Activated T-helper 1 cell treated with anti-CD3 and anti-CD28 coated beads, Interleukin-12 subunit alpha, Interleukin-12 subunit beta, Interleukin-2, Interleukin-4 antibody, amounts not matched to agents 30 ng/mL and 10 ng/mL and 1 ng/mL, durations not matched to agents 14 hours and 24 hours and 36 hours (primary cell): ENCODE data around the gene MSI2. TPM values are rescaled to one million over a fixed set of nuclear protein-coding genes. Genes with fewer than 3 reads are reported as not detected.
A peak's percentile ranks its signal among the peaks of the same experiment; 100 is the strongest.
"Not testable (repeated sequence)": the region's sequence is repeated elsewhere in the genome, so short reads cannot be mapped to it uniquely, and the experiment has no call there.

Experiments used
- DNase-seq: peaks from one replicate; pipeline ENCODE4 v3.0.0; 2021; ENCODE audit warnings: low spot score
- H3K27ac Mint-ChIP-seq: one replicate; pipeline ENCODE4 v1.8.0; 2021; ENCODE audit warnings: mild to moderate bottlenecking, mixed read lengths
- H3K27me3 Mint-ChIP-seq: one replicate; pipeline ENCODE4 v1.8.0; 2022; ENCODE audit warnings: mild to moderate bottlenecking, moderate library complexity, mixed read lengths; ENCODE audit not compliant: insufficient read depth
- H3K36me3 Mint-ChIP-seq: one replicate; pipeline ENCODE4 v1.8.0; 2021; ENCODE audit warnings: low read depth, mixed read lengths
- H3K4me1 Mint-ChIP-seq: one replicate; pipeline ENCODE4 v1.8.0; 2021; ENCODE audit warnings: low read depth, mixed read lengths
- H3K4me3 Mint-ChIP-seq: one replicate; pipeline ENCODE4 v1.8.0; 2021; ENCODE audit warnings: mild to moderate bottlenecking, moderate library complexity, mixed read lengths
- H3K9me3 Mint-ChIP-seq: one replicate; pipeline ENCODE4 v1.8.0; 2021; ENCODE audit warnings: mixed read lengths
- intact Hi-C: fragments of 100-400 bp; cut with micrococcal nuclease; formaldehyde crosslinking; loops from one replicate; pipeline ENCODE4 v1.15.1; 2024
- total RNA-seq: library from RNA; stranded (reverse); gene quantifications from 2 replicates; pipeline ENCODE4 v1.2.3, GENCODE V29; 2022

The MSI2 gene
- total RNA-seq, 1 donor from 2014 or later = 278 TPM

DNA sequence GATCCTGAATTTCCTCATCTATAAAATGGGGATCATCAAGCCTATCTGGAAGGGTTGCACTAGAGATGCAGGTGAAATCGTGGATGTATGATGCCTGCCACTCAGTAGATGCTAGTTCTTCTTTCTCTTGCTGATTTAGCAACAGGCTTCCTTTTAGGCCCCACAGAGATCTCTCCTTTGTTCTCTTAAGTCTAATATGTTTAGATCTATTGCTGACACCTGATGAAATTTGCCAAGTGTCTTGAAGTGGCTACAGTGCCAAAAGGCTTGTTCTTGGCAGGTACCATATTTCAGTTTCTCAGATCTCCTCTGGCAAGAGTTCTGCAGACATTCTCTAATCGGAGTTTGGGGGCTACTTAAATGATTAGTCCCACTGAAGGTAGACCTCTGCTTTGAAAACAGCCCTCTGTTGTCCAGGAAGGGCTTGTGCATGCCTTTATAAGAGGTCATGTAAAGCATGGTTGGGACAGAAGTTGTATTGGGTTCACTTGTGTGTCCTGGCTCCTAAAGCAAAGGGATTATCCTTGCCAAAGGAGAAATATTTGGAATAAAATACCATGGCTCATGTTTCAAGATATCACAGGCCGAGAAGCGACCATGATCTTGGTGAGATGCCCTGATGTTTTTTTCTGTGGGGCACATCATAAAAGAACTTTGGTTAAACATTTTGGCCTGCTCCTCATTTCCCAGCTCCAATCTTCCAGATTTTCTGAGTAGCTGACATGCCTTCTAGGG is 234.0 kb downstream of the MSI2 start:
- Mint-ChIP-seq H3K27me3 (no peaks in the 10 kb centered on the region), H3K9me3 (no peaks in the 10 kb centered on the region), H3K36me3 (peaks cover 21% of the 10 kb centered on the region), H3K4me1 (peaks cover 40% of the 10 kb centered on the region), H3K27ac (peak overlapping the region; percentile 38), H3K4me3 (no peak overlapping the region)
- no peak for DNase-seq
- intact Hi-C loops = no loop called here

DNA sequence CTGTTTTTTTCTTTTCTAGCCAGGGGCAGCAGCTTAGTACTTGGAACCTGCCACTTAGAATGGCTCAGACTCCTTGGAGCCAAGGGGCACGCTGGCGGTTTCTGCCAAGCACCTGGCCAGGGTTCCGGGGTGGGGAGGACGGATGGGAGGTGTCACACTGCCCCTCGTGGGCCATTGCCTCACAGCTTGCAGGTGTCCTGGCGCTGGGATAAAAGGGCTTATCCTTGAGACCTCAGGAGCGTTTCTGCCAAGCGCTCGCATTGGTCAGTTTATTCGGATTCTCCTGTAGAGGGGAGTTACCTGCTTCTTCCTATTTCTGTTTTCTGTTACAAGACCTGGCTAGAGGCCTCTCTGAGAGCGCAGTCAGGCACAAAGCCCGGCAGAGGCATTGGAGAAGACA is 234.6 kb downstream of the MSI2 start:
- H3K4me3 Mint-ChIP-seq = no peak overlapping the region
- H3K4me1 Mint-ChIP-seq = peaks cover 34% of the 10 kb centered on the region
- no peaks in the 10 kb centered on the region for H3K9me3 Mint-ChIP-seq
- intact Hi-C loops = no loop called here
- H3K27me3 Mint-ChIP-seq = no peaks in the 10 kb centered on the region
- H3K36me3 Mint-ChIP-seq = peaks cover 16% of the 10 kb centered on the region
- H3K27ac Mint-ChIP-seq = peak overlapping the region; percentile 38
- DNase-seq = no peak

DNA sequence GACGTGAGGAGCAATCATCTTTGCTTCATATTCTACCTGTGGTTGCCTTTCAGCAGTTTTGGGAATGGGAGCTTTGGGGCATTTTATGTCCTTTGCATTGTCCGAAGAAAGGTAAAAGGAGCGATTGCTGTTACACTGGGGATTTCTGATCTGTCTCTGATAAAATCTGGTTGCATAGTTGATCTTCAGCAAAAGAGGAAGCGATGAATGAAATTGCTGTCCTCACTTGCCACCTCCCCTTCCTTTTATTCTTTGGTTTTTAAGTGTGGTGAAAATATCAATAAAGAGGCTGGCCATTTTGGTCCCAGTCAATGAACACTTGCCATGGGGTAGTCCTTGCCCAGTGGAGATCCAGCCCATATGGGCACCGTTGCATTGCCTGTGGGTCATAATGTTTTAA is 236.8 kb downstream of the MSI2 start:
- H3K27ac Mint-ChIP-seq = no peak overlapping the region
- H3K36me3 Mint-ChIP-seq = peaks cover 6% of the 10 kb centered on the region
- DNase-seq = no peak

DNA sequence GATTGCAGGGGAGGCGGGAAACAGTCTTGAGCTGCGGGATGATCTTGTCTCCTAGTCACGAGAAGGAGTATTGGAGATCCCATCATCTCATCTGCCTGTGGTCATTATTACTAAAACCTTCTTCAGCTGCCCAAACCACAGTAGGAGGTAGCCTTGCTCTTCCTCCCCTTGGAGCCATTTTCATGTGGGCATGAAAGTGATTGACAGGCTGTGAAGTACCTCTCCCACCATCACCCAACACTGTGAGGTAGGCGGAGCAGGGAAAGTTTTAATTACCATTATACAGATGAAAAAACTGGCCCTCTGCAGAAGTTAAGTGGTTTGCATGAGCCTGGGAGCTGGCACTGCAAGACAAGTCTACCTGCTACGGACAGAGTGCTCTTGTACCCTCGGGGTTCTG is 237.3 kb downstream of the MSI2 start:
- Mint-ChIP-seq H3K9me3 (no peaks in the 10 kb centered on the region), H3K27ac (no peak overlapping the region), H3K4me3 (no peak overlapping the region), H3K27me3 (no peaks in the 10 kb centered on the region), H3K36me3 (peaks cover 6% of the 10 kb centered on the region), H3K4me1 (peaks cover 13% of the 10 kb centered on the region)
- intact Hi-C loops = no loop called here
- DNase-seq = no peak

More for the DNA sequence above, 236.8 kb downstream of the MSI2 start:
- H3K9me3 Mint-ChIP-seq = no peaks in the 10 kb centered on the region
- H3K4me1 Mint-ChIP-seq = peaks cover 13% of the 10 kb centered on the region
- H3K27me3 Mint-ChIP-seq = no peaks in the 10 kb centered on the region
- no peak overlapping the region for H3K4me3 Mint-ChIP-seq
- intact Hi-C loops = no loop called here

DNA sequence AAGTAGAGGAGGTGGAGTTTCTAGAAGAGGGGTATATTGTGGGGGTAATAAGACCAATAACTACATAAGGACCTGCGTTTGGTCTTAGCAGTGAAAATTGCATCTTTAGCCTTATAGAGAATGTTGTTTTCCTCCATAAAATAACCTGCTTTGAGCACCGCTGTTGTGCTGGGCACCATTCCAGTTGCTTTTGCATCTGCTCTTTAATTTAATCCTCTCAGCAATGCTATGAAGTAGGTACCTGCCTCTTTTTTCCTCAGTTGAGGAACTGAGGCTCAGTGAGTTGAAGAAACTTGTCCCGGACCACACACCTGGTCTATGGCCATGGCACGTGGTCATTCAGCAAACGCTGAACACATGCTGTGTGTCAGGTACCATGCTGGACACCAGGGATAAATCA is 238.1 kb downstream of the MSI2 start:
- no peak for DNase-seq
- Mint-ChIP-seq H3K9me3 (no peaks in the 10 kb centered on the region), H3K4me3 (no peak overlapping the region), H3K27ac (peak overlapping the region; percentile 34), H3K4me1 (peaks cover 18% of the 10 kb centered on the region), H3K36me3 (peaks cover 6% of the 10 kb centered on the region), H3K27me3 (no peaks in the 10 kb centered on the region)
- intact Hi-C loops = no loop called here

DNA sequence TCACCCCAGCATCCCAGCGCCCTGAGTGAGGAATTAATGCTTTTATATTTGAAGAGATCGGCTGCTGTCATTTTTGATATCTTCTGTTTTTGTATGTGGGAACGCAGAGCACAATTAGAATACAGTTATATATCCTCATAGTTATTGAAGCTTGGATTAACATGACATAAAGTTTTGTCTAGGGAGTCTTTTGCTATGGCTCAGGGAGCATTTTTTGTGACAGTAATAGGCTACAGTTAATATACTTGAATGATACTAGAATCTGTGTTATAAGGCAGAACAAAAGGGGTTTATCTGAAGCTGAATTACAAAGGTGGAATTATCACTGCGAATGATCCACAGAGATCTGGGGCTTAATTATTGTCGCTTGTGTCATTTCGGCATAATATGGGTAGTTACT is 239.4 kb downstream of the MSI2 start:
- Mint-ChIP-seq H3K4me3 (no peak overlapping the region), H3K27me3 (no peaks in the 10 kb centered on the region), H3K9me3 (no peaks in the 10 kb centered on the region), H3K4me1 (peaks cover 28% of the 10 kb centered on the region), H3K36me3 (peaks cover 11% of the 10 kb centered on the region), H3K27ac (no peak overlapping the region)
- intact Hi-C loops = no loop called here
- no peak for DNase-seq

DNA sequence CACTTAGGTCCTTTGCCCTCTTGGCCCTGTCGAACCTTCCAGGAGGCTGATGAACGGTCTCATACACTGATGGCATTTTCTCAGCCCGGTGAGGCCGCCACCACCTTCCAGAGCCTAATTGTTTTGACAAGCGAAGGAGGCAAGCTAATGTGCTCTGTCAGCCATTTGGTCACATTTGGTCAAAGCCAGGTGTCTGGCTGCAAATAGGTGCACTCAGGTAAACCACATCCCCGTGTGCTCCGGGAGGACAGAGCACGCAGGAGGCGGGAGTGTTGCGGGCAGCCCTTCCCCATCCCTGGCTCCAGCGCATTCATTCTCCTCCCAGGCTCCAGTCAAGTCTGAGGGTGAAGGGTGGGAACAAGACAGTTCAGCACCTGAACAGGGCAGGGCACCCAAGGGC is 240.1 kb downstream of the MSI2 start:
- Mint-ChIP-seq H3K27me3 (no peaks in the 10 kb centered on the region), H3K36me3 (peaks cover 11% of the 10 kb centered on the region), H3K4me1 (peaks cover 28% of the 10 kb centered on the region), H3K4me3 (no peak overlapping the region), H3K27ac (no peak overlapping the region), H3K9me3 (no peaks in the 10 kb centered on the region)
- intact Hi-C loops = no loop called here
- no peak for DNase-seq

DNA sequence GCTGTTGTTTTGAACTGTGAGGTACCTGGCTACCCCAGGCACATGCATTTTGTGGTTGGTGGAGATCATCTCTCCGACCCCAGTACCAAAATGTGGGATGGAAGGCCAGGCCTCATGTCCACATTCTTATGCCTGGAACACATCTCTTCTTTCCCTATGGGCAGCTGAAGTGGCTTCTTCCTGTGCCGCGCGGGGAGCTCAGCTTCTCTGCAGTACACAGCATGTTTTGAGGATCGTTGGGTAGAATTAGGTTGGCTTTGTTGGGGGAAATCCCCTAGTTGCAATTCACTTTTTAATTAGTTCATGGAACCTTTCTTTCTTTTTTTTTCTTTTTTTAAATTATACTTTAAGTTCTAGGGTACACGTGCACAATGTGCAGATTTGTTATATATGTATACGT is 242.1 kb downstream of the MSI2 start:
- Mint-ChIP-seq H3K4me3 (no peak overlapping the region), H3K9me3 (no peaks in the 10 kb centered on the region), H3K27me3 (no peaks in the 10 kb centered on the region), H3K27ac (no peak overlapping the region), H3K4me1 (peaks cover 22% of the 10 kb centered on the region), H3K36me3 (peaks cover 6% of the 10 kb centered on the region)
- intact Hi-C loops = no loop called here
- DNase-seq = no peak

DNA sequence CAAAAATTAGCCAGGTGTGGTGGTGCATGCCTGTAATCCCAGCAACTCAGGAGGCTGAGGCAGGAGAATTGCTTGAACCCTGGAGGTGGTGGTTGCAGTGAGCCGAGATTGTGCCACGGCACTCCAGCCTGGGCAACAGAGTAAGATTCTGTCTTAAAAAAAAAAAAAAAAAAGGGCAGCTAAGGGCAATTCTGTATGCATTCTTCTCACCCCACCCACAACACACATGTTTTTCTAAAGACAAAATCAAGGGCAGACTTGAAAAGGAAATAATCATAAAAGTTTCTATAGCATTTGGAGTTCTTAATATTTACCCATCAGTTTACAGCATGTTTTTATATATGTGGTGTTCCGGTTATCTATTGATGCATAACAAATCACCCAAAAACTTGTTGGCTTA is 242.9 kb downstream of the MSI2 start:
- H3K36me3 Mint-ChIP-seq = not testable (repeated sequence)

DNA sequence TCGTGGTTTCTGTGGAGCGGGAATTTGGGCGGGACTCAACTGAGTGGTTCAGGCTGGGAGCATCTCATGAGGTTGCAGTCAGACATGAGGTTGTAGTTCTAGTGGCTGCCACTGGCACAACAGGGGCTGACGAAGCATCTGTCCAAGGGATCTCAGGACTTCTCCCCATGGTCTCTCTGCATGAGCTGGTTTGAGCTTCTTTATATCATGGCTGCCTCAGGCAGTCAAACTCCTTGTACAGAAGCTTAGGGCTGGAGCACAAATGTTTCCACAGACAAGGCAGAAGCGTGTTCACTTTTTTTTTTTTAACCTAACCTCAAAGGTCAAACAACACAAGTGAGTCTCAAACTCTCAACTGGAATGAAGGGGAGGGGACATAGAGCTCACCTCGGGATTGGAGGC is 243.3 kb downstream of the MSI2 start:
- Mint-ChIP-seq H3K27me3 (no peaks in the 10 kb centered on the region), H3K4me3 (peak overlapping the region; percentile 51), H3K9me3 (no peaks in the 10 kb centered on the region), H3K4me1 (peaks cover 22% of the 10 kb centered on the region), H3K27ac (peak overlapping the region; percentile 60), H3K36me3 (peaks cover 9% of the 10 kb centered on the region)
- intact Hi-C loops = no loop called here
- DNase-seq = no peak

More for the DNA sequence above, 242.9 kb downstream of the MSI2 start:
- DNase-seq, H3K27me3 Mint-ChIP-seq, H3K9me3 Mint-ChIP-seq, intact Hi-C loops, H3K4me3 Mint-ChIP-seq: not testable (repeated sequence)
- Mint-ChIP-seq H3K4me1 (peaks cover 22% of the 10 kb centered on the region), H3K27ac (peak overlapping the region; percentile 60)

DNA sequence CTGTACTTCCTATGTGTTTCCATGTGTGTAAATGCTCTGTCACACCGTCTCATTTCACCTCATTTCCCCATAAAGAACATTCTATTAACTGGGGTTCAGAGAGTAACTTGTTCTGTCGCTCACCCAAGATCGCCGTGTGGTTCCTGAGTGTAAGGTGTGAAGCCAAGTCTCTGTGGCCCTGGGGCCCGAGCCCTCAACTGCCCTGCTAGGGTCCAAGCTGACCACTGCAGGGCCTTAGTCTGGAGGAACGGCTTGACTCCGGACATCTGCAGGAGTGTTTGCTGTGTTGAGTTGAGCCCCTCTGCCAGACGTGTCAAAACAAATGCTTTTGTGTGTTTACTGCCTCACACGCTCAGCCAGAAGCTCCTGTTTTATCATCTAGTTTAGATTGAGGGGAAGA is 244.7 kb downstream of the MSI2 start:
- intact Hi-C loops = no loop called here
- no peak overlapping the region for H3K27ac Mint-ChIP-seq
- no peaks in the 10 kb centered on the region for H3K9me3 Mint-ChIP-seq
- H3K4me1 Mint-ChIP-seq = peaks cover 22% of the 10 kb centered on the region
- no peak overlapping the region for H3K4me3 Mint-ChIP-seq
- H3K27me3 Mint-ChIP-seq = no peaks in the 10 kb centered on the region
- peaks cover 9% of the 10 kb centered on the region for H3K36me3 Mint-ChIP-seq
- DNase-seq = no peak

DNA sequence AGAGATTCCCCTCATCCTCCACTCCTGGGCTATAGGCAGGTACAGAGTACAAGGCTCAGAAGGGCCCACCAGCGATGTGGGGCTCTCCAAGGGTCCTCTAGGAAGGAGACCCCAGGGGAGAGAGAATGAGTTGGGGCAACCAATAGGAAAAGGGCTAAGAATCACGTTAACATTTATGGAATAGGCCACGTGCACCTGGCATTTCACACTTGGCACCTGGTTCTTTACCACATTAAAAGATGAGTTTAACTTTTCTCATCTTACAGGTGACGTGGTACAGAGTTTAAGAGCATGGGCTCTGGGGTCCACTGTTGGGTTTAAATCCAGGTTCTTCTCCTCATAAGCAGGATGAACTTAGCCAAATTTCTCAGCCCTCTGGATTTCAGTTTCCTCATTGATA is 245.7 kb downstream of the MSI2 start:
- Mint-ChIP-seq H3K27me3 (no peaks in the 10 kb centered on the region), H3K4me1 (peaks cover 22% of the 10 kb centered on the region), H3K9me3 (no peaks in the 10 kb centered on the region), H3K27ac (no peak overlapping the region), H3K36me3 (peaks cover 9% of the 10 kb centered on the region), H3K4me3 (no peak overlapping the region)
- intact Hi-C loops = no loop called here
- no peak for DNase-seq

DNA sequence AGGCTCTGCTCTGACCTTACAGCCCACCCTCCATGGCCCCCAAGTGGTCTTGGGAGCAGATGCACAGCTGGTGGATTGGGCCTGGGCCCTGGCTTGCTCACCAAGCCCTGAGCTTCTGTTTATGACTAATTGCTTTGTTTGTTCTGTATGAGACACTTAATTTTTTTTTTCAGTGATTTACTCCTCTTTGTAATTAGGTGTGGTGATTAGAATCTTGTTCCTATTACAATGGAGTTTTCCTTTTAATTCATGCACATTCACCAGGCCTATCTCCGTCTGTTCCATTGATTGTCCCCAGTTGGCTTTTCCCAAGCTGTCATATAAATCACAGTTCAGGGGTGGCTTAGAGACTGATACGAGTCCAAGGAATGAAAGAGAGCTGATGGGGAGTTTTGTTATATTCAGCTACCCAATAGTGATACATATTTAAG is 246.5 kb downstream of the MSI2 start:
- Mint-ChIP-seq H3K27me3 (no peaks in the 10 kb centered on the region), H3K4me1 (peaks cover 22% of the 10 kb centered on the region), H3K4me3 (no peak overlapping the region), H3K36me3 (peaks cover 9% of the 10 kb centered on the region), H3K27ac (no peak overlapping the region), H3K9me3 (no peaks in the 10 kb centered on the region)
- intact Hi-C loops = no loop called here
- DNase-seq = no peak

DNA sequence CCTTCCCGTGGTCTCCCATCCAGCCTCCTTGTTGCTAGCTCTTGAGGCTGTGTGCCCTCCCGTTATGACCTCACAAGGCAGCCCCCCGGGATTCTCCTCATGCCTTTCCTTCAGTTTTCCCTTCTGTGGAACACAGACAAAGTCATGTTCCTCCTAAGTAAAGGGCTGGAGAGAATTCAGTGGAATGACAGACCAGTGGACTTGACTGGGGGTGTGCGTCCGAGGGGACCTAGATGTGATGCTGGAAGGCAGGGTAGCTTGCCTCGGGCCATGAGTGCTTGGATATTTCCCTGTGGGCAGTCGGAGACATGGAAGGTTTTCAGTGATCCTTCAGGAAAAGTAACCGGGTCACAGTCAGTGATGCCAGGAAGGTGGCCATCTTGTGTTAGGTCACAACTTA is 247.9 kb downstream of the MSI2 start:
- intact Hi-C loops = no loop called here
- Mint-ChIP-seq H3K4me3 (no peak overlapping the region), H3K27me3 (no peaks in the 10 kb centered on the region), H3K36me3 (peaks cover 10% of the 10 kb centered on the region), H3K9me3 (no peaks in the 10 kb centered on the region), H3K4me1 (peaks cover 25% of the 10 kb centered on the region), H3K27ac (peak overlapping the region; percentile 41)
- no peak for DNase-seq
